Measurements from ENCODE around the gene SLC25A13. TPM values are rescaled to one million over a fixed set of nuclear protein-coding genes. Genes with fewer than 3 reads are reported as not detected.
A peak's percentile ranks its signal among the peaks of the same experiment; 100 is the strongest.

Gene SLC25A13
- total and polyA plus RNA-seq, 9 of the 15 experiments (the other 6 are each of a cell fraction or from before 2014, with no cell fraction given): 21.4 to 80.2 (median 58.7) TPM

GRCh38 chr7:96199421-96199820, 122.5 kb downstream of the SLC25A13 start (continued):
- no peak for TF ChIP-seq KLF6 (CRISPR knock-in tag; IDR thresholded peaks at IDR 0.05; ENCODE audit: borderline replicate concordance)
- TF ChIP-seq YY1 (IDR thresholded peaks at IDR 0.05; ENCODE audit: borderline replicate concordance in 1 of 3, control insufficient read depth in 1 of 3, extremely low read depth in 1 of 3, insufficient read depth in 3 of 3, insufficient read length in 1 of 3, insufficient replicate concordance in 2 of 3, low read depth in 1 of 3, low read length in 2 of 3): no peak
- no peak for TF ChIP-seq USF1 (CRISPR knock-in tag; IDR thresholded peaks at IDR 0.05)
- TF ChIP-seq ZNF778 (CRISPR knock-in tag; IDR thresholded peaks at IDR 0.05): no peak
- no peak for TF ChIP-seq JUND (IDR thresholded peaks at IDR 0.05; ENCODE audit: borderline replicate concordance, low read depth, low read length)
- no peak for TF ChIP-seq JUND (tag; IDR thresholded peaks at IDR 0.05; ENCODE audit: borderline replicate concordance, low read depth, low read length)
- no peak for TF ChIP-seq ZNF518B (CRISPR knock-in tag; IDR thresholded peaks at IDR 0.05)
- no peak for TF ChIP-seq POLR2H (tag; IDR thresholded peaks at IDR 0.05; ENCODE audit: low read depth)
- no peak for TF ChIP-seq CAMTA2 (CRISPR knock-in tag; conservative IDR thresholded peaks at IDR 0.05)
- TF ChIP-seq FOS (IDR thresholded peaks at IDR 0.05; ENCODE audit: extremely low read depth, insufficient read length): no peak
- no peak for TF ChIP-seq PTRF (tag; IDR thresholded peaks at IDR 0.05)
- no peak for TF ChIP-seq HNRNPK (IDR thresholded peaks at IDR 0.05; ENCODE audit: low read depth, low read length, poor library complexity, severe bottlenecking)
- no peak for TF ChIP-seq DDX20 (tag; IDR thresholded peaks at IDR 0.05; ENCODE audit: low read depth)
- peak; percentile 86 for TF ChIP-seq TAL1 (IDR thresholded peaks at IDR 0.05)
- no peak for TF ChIP-seq SREBF2 (CRISPR knock-in tag; IDR thresholded peaks at IDR 0.05)
- TF ChIP-seq GABPA (tag; conservative IDR thresholded peaks at IDR 0.05; ENCODE audit: low read depth): no peak
- TF ChIP-seq HLTF (IDR thresholded peaks at IDR 0.05): no peak
- no peak for TF ChIP-seq ZNF354B (CRISPR knock-in tag; IDR thresholded peaks at IDR 0.05)
- TF ChIP-seq ZNF695 (CRISPR knock-in tag; IDR thresholded peaks at IDR 0.05): no peak
- no peak for TF ChIP-seq ID3 (CRISPR knock-in tag; IDR thresholded peaks at IDR 0.05)
- no peak for TF ChIP-seq ID3 (tag; IDR thresholded peaks at IDR 0.05)
- TF ChIP-seq PHF8 (IDR thresholded peaks at IDR 0.05; ENCODE audit: borderline replicate concordance, low read length): no peak
- TF ChIP-seq ATF6 (CRISPR knock-in tag; IDR thresholded peaks at IDR 0.05): no peak
- peak; percentile 81 for TF ChIP-seq CBFA2T2 (conservative IDR thresholded peaks at IDR 0.05)

Data from K562 (cell line).